Mesenchymal stem cell (in vitro differentiated cells and primary cell): ENCODE results near the gene POMT1.
"Not testable (repeated sequence)": the region's sequence is repeated elsewhere in the genome, so short reads cannot be mapped to it uniquely, and the experiment has no call there.

ENCODE experiments used
- DNase-seq: peaks from one replicate; pipeline ENCODE4 v3.0.0-alpha.2; 2013
- H2AFZ ChIP-seq: one replicate; pipeline ENCODE4 v1.6.1; 2013; ENCODE audit warnings: low read depth, mild to moderate bottlenecking, control low read depth, inconsistent platforms, low read length, moderate library complexity
- H2AK5ac ChIP-seq: 2 replicates; pipeline ENCODE4 v1.6.1; 2013; ENCODE audit warnings: low read length, moderate library complexity, mild to moderate bottlenecking, inconsistent platforms; ENCODE audit not compliant: severe bottlenecking
- H2BK120ac ChIP-seq: one replicate; pipeline ENCODE4 v1.6.1; 2013; ENCODE audit warnings: low read depth, mild to moderate bottlenecking, inconsistent platforms, low read length, moderate library complexity
- H2BK12ac ChIP-seq, 2 experiments: one replicate each; pipeline ENCODE4 v1.6.1; 2013; ENCODE audit warnings: inconsistent platforms in 2 of 2, low read length in 2 of 2, mild to moderate bottlenecking in 2 of 2, moderate library complexity in 2 of 2, control low read depth in 1 of 2
- H2BK15ac ChIP-seq: one replicate; pipeline ENCODE4 v1.6.1; 2013; ENCODE audit warnings: mild to moderate bottlenecking, low read depth, inconsistent platforms; ENCODE audit not compliant: poor library complexity, severe bottlenecking
- H2BK5ac ChIP-seq: 2 replicates; pipeline ENCODE4 v1.6.1; 2013; ENCODE audit warnings: low read depth, mild to moderate bottlenecking, low read length, control low read depth, inconsistent platforms; ENCODE audit not compliant: poor library complexity, severe bottlenecking
- H3K14ac ChIP-seq, 2 experiments: one replicate each; pipeline ENCODE4 v1.6.1; 2013; ENCODE audit warnings: inconsistent platforms in 2 of 2, low read length in 2 of 2, control low read depth in 1 of 2, mild to moderate bottlenecking in 1 of 2, moderate library complexity in 1 of 2
- H3K18ac ChIP-seq, 2 experiments: one replicate each; pipeline ENCODE4 v1.6.1; 2013; ENCODE audit warnings: inconsistent platforms in 2 of 2, low read length in 2 of 2, control low read depth in 1 of 2, low read depth in 1 of 2, mild to moderate bottlenecking in 1 of 2
- H3K23ac ChIP-seq, 2 experiments: one replicate each; pipeline ENCODE4 v1.6.1; 2013; ENCODE audit warnings: inconsistent platforms in 2 of 2, low read length in 2 of 2, mild to moderate bottlenecking in 2 of 2, moderate library complexity in 2 of 2, control low read depth in 1 of 2
- H3K27ac ChIP-seq: 2 replicates; pipeline ENCODE4 v1.5.1; 2013; ENCODE audit warnings: mild to moderate bottlenecking, moderate library complexity, low read length, control low read depth, inconsistent platforms; ENCODE audit not compliant: poor library complexity, severe bottlenecking
- H3K27me3 ChIP-seq, 2 experiments: 2 replicates each; pipeline versions ENCODE4 v1.6.1 to v1.7.0; 2013; ENCODE audit warnings: low read length in 2 of 2, mild to moderate bottlenecking in 2 of 2, moderate library complexity in 2 of 2, control low read depth in 1 of 2, inconsistent platforms in 1 of 2; ENCODE audit not compliant: control insufficient read depth in 1 of 2, insufficient read depth in 1 of 2
- H3K36me3 ChIP-seq, 2 experiments: 2 replicates each; pipeline versions ENCODE4 v1.6.1 to v1.7.0; 2013; ENCODE audit warnings: low read length in 2 of 2, control low read depth in 1 of 2, inconsistent platforms in 1 of 2, low read depth in 1 of 2, mild to moderate bottlenecking in 1 of 2; ENCODE audit not compliant: insufficient read depth in 2 of 2, control insufficient read depth in 1 of 2
- H3K4ac ChIP-seq, 2 experiments: one replicate each; pipeline ENCODE4 v1.6.1; 2013; ENCODE audit warnings: inconsistent platforms in 2 of 2, low read length in 2 of 2, mild to moderate bottlenecking in 2 of 2, moderate library complexity in 2 of 2, control low read depth in 1 of 2, low read depth in 1 of 2
- H3K4me1 ChIP-seq: 2 replicates; pipeline ENCODE4 v1.6.1; 2013; ENCODE audit warnings: low read depth, low read length, control low read depth; ENCODE audit not compliant: control insufficient read depth, insufficient read depth
- H3K4me2 ChIP-seq: 2 replicates; pipeline ENCODE4 v1.6.1; 2013; ENCODE audit warnings: low read length, mild to moderate bottlenecking, inconsistent platforms; ENCODE audit not compliant: poor library complexity, severe bottlenecking
- H3K4me3 ChIP-seq, 2 experiments: 2 replicates each; pipeline versions ENCODE4 v1.5.1 to v1.7.0; 2013; ENCODE audit warnings: low read length in 2 of 2, mild to moderate bottlenecking in 2 of 2, control low read depth in 1 of 2, low read depth in 1 of 2; ENCODE audit not compliant: insufficient read depth in 1 of 2
- H3K79me1 ChIP-seq: replicated peaks from 2 replicates; pipeline ENCODE4 v1.6.1; 2013; ENCODE audit warnings: mild to moderate bottlenecking, control low read depth, low read length, inconsistent platforms; ENCODE audit not compliant: poor library complexity, severe bottlenecking
- H3K9ac ChIP-seq: 2 replicates; pipeline ENCODE4 v1.7.0; 2013; ENCODE audit warnings: mild to moderate bottlenecking, low read length, moderate library complexity
- H3K9me3 ChIP-seq: 2 replicates; pipeline ENCODE4 v1.7.0; 2013; ENCODE audit warnings: mild to moderate bottlenecking, low read length; ENCODE audit not compliant: control insufficient read depth
- H4K8ac ChIP-seq: one replicate; pipeline ENCODE4 v1.6.1; 2013; ENCODE audit warnings: inconsistent platforms, mild to moderate bottlenecking, low read length, moderate library complexity
- H4K91ac ChIP-seq: one replicate; pipeline ENCODE4 v1.6.1; 2013; ENCODE audit warnings: mild to moderate bottlenecking, low read length, inconsistent platforms
- WGBS: methylation state at CpG from one replicate; pipeline ENCODE4 v1.1.7; 2013; ENCODE audit warnings: mixed read lengths; 5-methylcytosine and 5-hydroxymethylcytosine counted together

The POMT1 gene

DNA sequence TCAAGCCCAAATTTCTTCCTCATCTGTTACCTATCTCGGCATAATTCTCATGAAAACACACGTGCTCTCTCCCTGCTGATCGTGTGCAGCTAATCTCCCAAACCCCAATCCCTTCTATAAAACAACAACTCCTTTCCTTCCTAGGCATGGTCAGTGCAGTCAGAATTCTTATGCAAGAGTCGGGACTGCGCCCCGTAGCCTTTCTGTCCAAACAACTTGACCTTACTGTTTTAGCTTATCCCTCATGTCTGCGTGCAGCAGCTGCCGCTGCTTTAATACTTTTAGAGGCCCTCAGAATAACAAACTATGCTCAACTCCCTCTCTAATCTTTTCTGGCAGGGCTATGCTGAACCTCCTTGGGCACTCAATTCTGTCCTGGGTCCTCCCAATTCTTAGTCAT is 47.7 kb downstream of the POMT1 start:
- not testable (repeated sequence) for H2BK12ac ChIP-seq, H4K8ac ChIP-seq, H3K9me3 ChIP-seq, H3K18ac ChIP-seq, H2BK120ac ChIP-seq, H3K4me3 ChIP-seq, H2AFZ ChIP-seq, H2AK5ac ChIP-seq, H4K91ac ChIP-seq, H3K4ac ChIP-seq, H3K23ac ChIP-seq, H2BK5ac ChIP-seq, H3K36me3 ChIP-seq, H2BK15ac ChIP-seq, H3K79me1 ChIP-seq, H3K9ac ChIP-seq, H3K14ac ChIP-seq, H3K4me2 ChIP-seq, H3K27ac ChIP-seq, DNase-seq
- WGBS = 95% methylated on average over 8 of the region's 8 CpGs
- Histone ChIP-seq H3K4me1 (peaks cover 16% of the 10 kb centered on the region), H3K27me3 (peaks cover 38 to 75% of the 10 kb centered on the region in 2 experiments)

- no peaks in the 10 kb centered on the region for H3K79me1 ChIP-seq
- 94% methylated on average over 4 of the region's 6 CpGs for WGBS
- H4K8ac ChIP-seq = no peak overlapping the region
- H2BK120ac ChIP-seq = no peak overlapping the region
- no peak overlapping the region for H2BK12ac ChIP-seq
- H3K27ac ChIP-seq = no peak overlapping the region
- H3K9me3 ChIP-seq = no peaks in the 10 kb centered on the region
- no peak overlapping the region for H3K4me3 ChIP-seq
- no peak overlapping the region for H3K4ac ChIP-seq
- H3K4me1 ChIP-seq = peaks cover 4% of the 10 kb centered on the region
- no peak overlapping the region for H2AFZ ChIP-seq
- no peaks in the 10 kb centered on the region for H3K36me3 ChIP-seq
- no peak overlapping the region for H3K23ac ChIP-seq
- H3K27me3 ChIP-seq = peaks cover 35 to 72% of the 10 kb centered on the region in 2 experiments
- no peak overlapping the region for H2BK15ac ChIP-seq
- H4K91ac ChIP-seq = no peak overlapping the region
- no peak overlapping the region for H3K14ac ChIP-seq
- no peak overlapping the region for H3K4me2 ChIP-seq
- H2BK5ac ChIP-seq = no peak overlapping the region
- H2AK5ac ChIP-seq = no peak overlapping the region
- DNase-seq = no peak
- H3K18ac ChIP-seq = no peak overlapping the region
- H3K9ac ChIP-seq = no peak overlapping the region
These were observed 49.3 kb downstream of the POMT1 start for GRCh38 chr9:131552030-131552429.

GRCh38 chr9:131554087-131554842 is 51.5 kb downstream of the POMT1 start:
- Histone ChIP-seq H2BK15ac (no peak overlapping the region), H3K14ac (no peak overlapping the region), H3K27ac (no peak overlapping the region), H3K9me3 (no peaks in the 10 kb centered on the region), H2AK5ac (no peak overlapping the region), H3K27me3 (peaks cover 23 to 51% of the 10 kb centered on the region in 2 experiments), H2BK5ac (no peak overlapping the region), H3K18ac (no peak overlapping the region), H3K36me3 (no peaks in the 10 kb centered on the region), H2BK12ac (no peak overlapping the region), H3K79me1 (no peaks in the 10 kb centered on the region), H3K4me1 (peaks cover 3% of the 10 kb centered on the region), H3K4me3 (no peak overlapping the region), H2AFZ (no peak overlapping the region), H3K23ac (no peak overlapping the region), H4K8ac (no peak overlapping the region), H4K91ac (no peak overlapping the region), H2BK120ac (no peak overlapping the region), H3K4me2 (no peak overlapping the region), H3K9ac (no peak overlapping the region), H3K4ac (no peak overlapping the region)
- 54% methylated on average over 33 of the region's 60 CpGs for WGBS
- DNase-seq = no peak

DNA sequence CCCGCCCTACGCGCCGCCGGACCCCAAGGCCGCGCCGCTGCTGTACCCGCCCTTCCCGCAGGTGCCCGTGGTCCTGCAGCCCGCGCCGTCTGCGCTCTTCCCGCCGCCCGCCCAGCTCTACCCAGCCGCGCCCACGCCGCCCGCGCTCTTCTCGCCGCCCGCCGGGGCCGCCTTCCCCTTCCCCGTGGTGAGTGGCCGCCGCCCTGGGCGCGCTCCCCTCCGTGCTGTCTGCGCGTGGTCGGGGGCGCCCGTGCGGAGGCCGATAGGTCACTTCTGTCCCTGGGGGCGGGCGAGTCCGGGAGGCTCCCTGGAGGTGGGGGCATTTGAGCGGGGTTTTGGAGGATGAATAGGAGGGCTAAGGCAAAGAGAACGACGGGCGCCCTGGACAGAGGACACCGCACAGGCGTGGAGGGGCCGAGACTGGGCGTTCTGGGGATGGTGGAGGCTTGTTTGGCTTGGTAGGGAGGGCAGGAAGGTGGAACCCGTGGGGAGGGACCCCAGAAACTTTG is 52.2 kb downstream of the POMT1 start:
- H3K9ac ChIP-seq = no peak overlapping the region

More for the DNA sequence above, 52.2 kb downstream of the POMT1 start:
- H3K4me3 ChIP-seq = no peak overlapping the region
- no peak overlapping the region for H3K18ac ChIP-seq
- H3K4me2 ChIP-seq = peak overlapping the region; percentile 13
- H3K14ac ChIP-seq = no peak overlapping the region
- no peaks in the 10 kb centered on the region for H3K9me3 ChIP-seq
- H2BK5ac ChIP-seq = no peak overlapping the region
- H2BK120ac ChIP-seq = no peak overlapping the region
- no peak overlapping the region for H3K27ac ChIP-seq
- H2AFZ ChIP-seq = no peak overlapping the region
- H3K27me3 ChIP-seq = peaks cover 23 to 45% of the 10 kb centered on the region in 2 experiments
- H3K36me3 ChIP-seq = no peaks in the 10 kb centered on the region
- no peak overlapping the region for H4K91ac ChIP-seq
- no peaks in the 10 kb centered on the region for H3K79me1 ChIP-seq
- H2BK12ac ChIP-seq = no peak overlapping the region
- no peak overlapping the region for H4K8ac ChIP-seq
- no peak overlapping the region for H2AK5ac ChIP-seq
- H3K23ac ChIP-seq = peak overlapping the region in 1 of 2 experiments; percentile 34
- WGBS = 39% methylated on average over 27 of the region's 54 CpGs
- no peak overlapping the region for H3K4ac ChIP-seq
- no peak overlapping the region for H2BK15ac ChIP-seq
- H3K4me1 ChIP-seq = peaks cover 3% of the 10 kb centered on the region
- no peak for DNase-seq
